HepG2 (cell line): Measurements from ENCODE around the gene ABRACL. TPM values are rescaled to one million over a fixed set of nuclear protein-coding genes. Genes with fewer than 3 reads are reported as not detected.

Source experiments
- ARID2 ChIP-seq: sonication (generic); formaldehyde crosslinking; IDR thresholded peaks from 2 replicates; pipeline ENCODE4 v1.8.1; 2022; ENCODE audit warnings: mild to moderate bottlenecking, missing genetic modification reagents, borderline replicate concordance
- E2F1 ChIP-seq: sonication (generic); formaldehyde crosslinking; IDR thresholded peaks from 2 replicates; pipeline ENCODE4 v1.5.0; 2020; ENCODE audit warnings: missing genetic modification reagents
- FOXA1 ChIP-seq, 2 experiments: fragments of 450-650 bp in 1 of 2; sonication (generic) in 1 of 2; formaldehyde crosslinking in 1 of 2; IDR thresholded peaks; 2 replicates each; pipeline versions ENCODE4 v1.4.0 to v1.6.1; 2016 to 2020; ENCODE audit warnings: missing genetic modification reagents in 1 of 2
- FOXO1 ChIP-seq: sonication (generic); formaldehyde crosslinking; IDR thresholded peaks from 2 replicates; pipeline ENCODE4 v1.4.0; 2020; ENCODE audit warnings: missing genetic modification reagents
- HNRNPH1 ChIP-seq: fragments of 200-400 bp; formaldehyde crosslinking; optimal IDR thresholded peaks from 2 replicates; pipeline ENCODE3; 2017; ENCODE audit warnings: mild to moderate bottlenecking, low read depth, low read length
- HOXD1 ChIP-seq: sonication (generic); formaldehyde crosslinking; IDR thresholded peaks from 2 replicates; pipeline ENCODE4 v1.5.0; 2020; ENCODE audit warnings: missing genetic modification reagents
- ISL2 ChIP-seq: sonication (generic); formaldehyde crosslinking; IDR thresholded peaks from 2 replicates; pipeline ENCODE4 v1.5.0; 2020; ENCODE audit warnings: missing genetic modification reagents
- KLF15 ChIP-seq: sonication (generic); formaldehyde crosslinking; IDR thresholded peaks from 2 replicates; pipeline ENCODE4 v1.8.1; 2023; ENCODE audit warnings: borderline replicate concordance, mild to moderate bottlenecking, inconsistent platforms, missing genetic modification reagents, mixed read lengths
- MAX ChIP-seq: IDR thresholded peaks from 2 replicates; pipeline ENCODE4 v1.6.1; 2012; ENCODE audit warnings: inconsistent platforms
- NR2C2 ChIP-seq: sonication (generic); formaldehyde crosslinking; IDR thresholded peaks from 2 replicates; pipeline ENCODE4 v1.4.0; 2020; ENCODE audit warnings: missing genetic modification reagents, mild to moderate bottlenecking, moderate library complexity, borderline replicate concordance
- RAD21 ChIP-seq: fragments of 450-650 bp; formaldehyde crosslinking; IDR thresholded peaks from 2 replicates; pipeline ENCODE4 v1.5.0; 2020; ENCODE audit warnings: mild to moderate bottlenecking
- RBFOX2 ChIP-seq: fragments of 200-400 bp; formaldehyde crosslinking; IDR thresholded peaks from 2 replicates; pipeline ENCODE4 v1.6.1; 2017; ENCODE audit warnings: low read depth, mild to moderate bottlenecking, low read length
- SP1 ChIP-seq, 2 experiments: fragments of 450-650 bp in 1 of 2; sonication (generic) in 1 of 2; formaldehyde crosslinking in 1 of 2; IDR thresholded peaks; 2 replicates each; pipeline versions ENCODE4 v1.4.0 to v1.6.1; 2016 to 2020; ENCODE audit warnings: missing genetic modification reagents in 1 of 2
- ZNF10 ChIP-seq: sonication (generic); formaldehyde crosslinking; IDR thresholded peaks from 2 replicates; pipeline ENCODE4 v1.4.0; 2020; ENCODE audit warnings: mild to moderate bottlenecking, low read depth, missing genetic modification reagents, borderline replicate concordance
- ZNF20 ChIP-seq: sonication (generic); formaldehyde crosslinking; IDR thresholded peaks from 2 replicates; pipeline ENCODE4 v1.4.0; 2020; ENCODE audit warnings: mild to moderate bottlenecking, moderate library complexity, missing genetic modification reagents
- ZNF274 ChIP-seq: sonication (generic); formaldehyde crosslinking; IDR thresholded peaks from 2 replicates; pipeline ENCODE4 v1.5.1; 2020; ENCODE audit warnings: mild to moderate bottlenecking, missing genetic modification reagents
- ZNF446 ChIP-seq: sonication (generic); formaldehyde crosslinking; IDR thresholded peaks from 2 replicates; pipeline ENCODE4 v1.5.0; 2020; ENCODE audit warnings: mild to moderate bottlenecking, missing genetic modification reagents
- ZNF572 ChIP-seq: sonication (generic); formaldehyde crosslinking; IDR thresholded peaks from 2 replicates; pipeline ENCODE4 v1.5.1; 2020; ENCODE audit warnings: mild to moderate bottlenecking, missing genetic modification reagents
- ZNF713 ChIP-seq: sonication (generic); formaldehyde crosslinking; IDR thresholded peaks from 2 replicates; pipeline ENCODE4 v1.4.0; 2020; ENCODE audit warnings: mild to moderate bottlenecking, missing genetic modification reagents
- ZNF724P ChIP-seq: sonication (generic); formaldehyde crosslinking; IDR thresholded peaks from 2 replicates; pipeline ENCODE4 v1.8.0; 2022; ENCODE audit warnings: missing genetic modification reagents, borderline replicate concordance
- polyA plus RNA-seq, 8 experiments: library from polyadenylated mRNA; depleted of rRNA in 3 of 8; stranded (reverse) in 7 of 8; unstranded in 1 of 8; fragments of >200 nt; fragmentation: Illumina TruSeq in 4 of 8; extraction: Trizol in 4 of 8; gene quantifications; 2 replicates each; pipeline versions ENCODE4 v1.2.1 to v1.2.3, GENCODE V29; 2011 to 2016; ENCODE audit warnings: low read depth in 4 of 8, missing spikeins in 1 of 8, mixed read lengths in 1 of 8; ENCODE audit not compliant: insufficient read depth in 1 of 8
- total RNA-seq, 5 experiments: library from RNA; depleted of rRNA; stranded (reverse); fragments of >200 nt; fragmentation: Illumina TruSeq; extraction: Trizol; gene quantifications; 2 replicates each; pipeline ENCODE4 v1.2.3, GENCODE V29; 2016; ENCODE audit warnings: low read depth in 1 of 5
- TF ChIP-seq, protein P1 (sequence below): sonication (generic); formaldehyde crosslinking; IDR thresholded peaks from 2 replicates; pipeline ENCODE4 v1.4.0; 2020; ENCODE audit warnings: missing genetic modification reagents, borderline replicate concordance
- TF ChIP-seq, protein P2 (sequence below): sonication (generic); formaldehyde crosslinking; IDR thresholded peaks from 2 replicates; pipeline ENCODE4 v1.8.1; 2023; ENCODE audit warnings: mild to moderate bottlenecking, moderate library complexity, missing genetic modification reagents

Gene ABRACL
- total and polyA plus RNA-seq, 2 of the 13 experiments (the other 11 are each of a cell fraction or from before 2014, with no cell fraction given) = 1.4 to 5.4 TPM

DNA sequence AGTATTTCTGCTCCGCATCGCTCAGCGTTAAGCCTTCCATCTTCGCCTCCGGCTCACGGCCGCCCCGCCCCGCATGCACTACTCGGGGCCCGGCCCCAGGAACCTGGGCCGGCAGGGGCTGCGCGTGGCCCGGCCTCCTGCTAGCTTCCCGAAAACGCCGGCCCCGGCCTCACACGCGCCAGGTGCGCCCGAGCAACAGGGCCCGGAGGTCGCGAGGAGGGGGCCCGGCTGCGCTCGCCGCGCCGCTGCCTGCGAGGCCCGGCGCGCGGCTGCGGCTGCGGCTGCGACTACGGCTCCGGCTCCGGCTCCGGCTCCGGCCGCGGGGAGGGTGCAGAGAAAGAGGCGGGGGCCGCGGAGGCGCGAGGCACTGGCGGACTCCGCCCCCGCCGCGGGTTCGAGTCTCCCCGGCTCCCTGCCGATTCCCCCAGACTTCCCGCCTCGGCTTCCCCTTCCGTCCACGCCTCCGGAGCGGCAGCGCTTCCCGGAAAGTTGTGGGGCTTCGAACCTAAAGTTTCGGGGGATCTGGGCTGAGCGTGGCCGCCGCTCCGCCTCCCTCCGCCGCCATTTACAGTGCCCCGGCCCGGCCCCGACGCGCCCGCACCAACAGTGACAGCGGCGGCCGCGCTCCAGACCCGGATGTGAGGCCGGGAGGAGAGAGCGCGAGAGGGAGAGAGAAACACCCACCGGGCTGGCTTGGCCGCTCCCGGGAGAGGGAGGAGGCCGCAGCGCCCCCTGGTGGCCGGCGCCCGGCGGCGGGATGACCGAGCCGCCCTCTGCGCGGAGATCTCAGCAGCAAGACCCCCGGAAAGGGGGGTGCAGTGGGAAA lies 40.7 kb upstream of the ABRACL start, which contains the start of gene REPS1 (continued):
- TF ChIP-seq KLF15 (CRISPR knock-in tag) (peak; percentile 94), ZNF10 (CRISPR knock-in tag) (no peak), FOXA1 (IDR thresholded peaks at IDR 0.05) (no peak), FOXA1 (CRISPR knock-in tag; IDR thresholded peaks at IDR 0.05) (peak; percentile 39; the same call in 1 of the 2 replicates), RBFOX2 (peak; percentile 97), ZNF713 (CRISPR knock-in tag) (peak; percentile 94; the same call in 1 of the 2 replicates), HNRNPH1 (peak; percentile 60), RAD21 (CRISPR knock-in tag) (peak; percentile 92), E2F1 (CRISPR knock-in tag) (peak; percentile 42; the same call in 1 of the 2 replicates), MAX (peak; percentile 81), ZNF572 (CRISPR knock-in tag) (no peak), ISL2 (CRISPR knock-in tag) (peak; percentile 52; the same call in 1 of the 2 replicates), HOXD1 (CRISPR knock-in tag) (no peak; the same call in 1 of the 2 replicates), ARID2 (CRISPR knock-in tag) (0 out of 2 replicates have a peak, but pooled peaks have one; percentile 3), ZNF20 (peak; percentile 83; the same call in 1 of the 2 replicates), ZNF446 (peak; percentile 76; the same call in 1 of the 2 replicates), SP1 (IDR thresholded peaks at IDR 0.05) (no peak), SP1 (CRISPR knock-in tag; IDR thresholded peaks at IDR 0.05) (peak; percentile 74; the same call in 1 of the 2 replicates), NR2C2 (CRISPR knock-in tag) (no peak), ZNF724P (CRISPR knock-in tag) (peak; percentile 70; the same call in 1 of the 2 replicates), ZNF274 (peak; percentile 72), FOXO1 (CRISPR knock-in tag) (peak; percentile 90)
- TF ChIP-seq, protein P1, sequence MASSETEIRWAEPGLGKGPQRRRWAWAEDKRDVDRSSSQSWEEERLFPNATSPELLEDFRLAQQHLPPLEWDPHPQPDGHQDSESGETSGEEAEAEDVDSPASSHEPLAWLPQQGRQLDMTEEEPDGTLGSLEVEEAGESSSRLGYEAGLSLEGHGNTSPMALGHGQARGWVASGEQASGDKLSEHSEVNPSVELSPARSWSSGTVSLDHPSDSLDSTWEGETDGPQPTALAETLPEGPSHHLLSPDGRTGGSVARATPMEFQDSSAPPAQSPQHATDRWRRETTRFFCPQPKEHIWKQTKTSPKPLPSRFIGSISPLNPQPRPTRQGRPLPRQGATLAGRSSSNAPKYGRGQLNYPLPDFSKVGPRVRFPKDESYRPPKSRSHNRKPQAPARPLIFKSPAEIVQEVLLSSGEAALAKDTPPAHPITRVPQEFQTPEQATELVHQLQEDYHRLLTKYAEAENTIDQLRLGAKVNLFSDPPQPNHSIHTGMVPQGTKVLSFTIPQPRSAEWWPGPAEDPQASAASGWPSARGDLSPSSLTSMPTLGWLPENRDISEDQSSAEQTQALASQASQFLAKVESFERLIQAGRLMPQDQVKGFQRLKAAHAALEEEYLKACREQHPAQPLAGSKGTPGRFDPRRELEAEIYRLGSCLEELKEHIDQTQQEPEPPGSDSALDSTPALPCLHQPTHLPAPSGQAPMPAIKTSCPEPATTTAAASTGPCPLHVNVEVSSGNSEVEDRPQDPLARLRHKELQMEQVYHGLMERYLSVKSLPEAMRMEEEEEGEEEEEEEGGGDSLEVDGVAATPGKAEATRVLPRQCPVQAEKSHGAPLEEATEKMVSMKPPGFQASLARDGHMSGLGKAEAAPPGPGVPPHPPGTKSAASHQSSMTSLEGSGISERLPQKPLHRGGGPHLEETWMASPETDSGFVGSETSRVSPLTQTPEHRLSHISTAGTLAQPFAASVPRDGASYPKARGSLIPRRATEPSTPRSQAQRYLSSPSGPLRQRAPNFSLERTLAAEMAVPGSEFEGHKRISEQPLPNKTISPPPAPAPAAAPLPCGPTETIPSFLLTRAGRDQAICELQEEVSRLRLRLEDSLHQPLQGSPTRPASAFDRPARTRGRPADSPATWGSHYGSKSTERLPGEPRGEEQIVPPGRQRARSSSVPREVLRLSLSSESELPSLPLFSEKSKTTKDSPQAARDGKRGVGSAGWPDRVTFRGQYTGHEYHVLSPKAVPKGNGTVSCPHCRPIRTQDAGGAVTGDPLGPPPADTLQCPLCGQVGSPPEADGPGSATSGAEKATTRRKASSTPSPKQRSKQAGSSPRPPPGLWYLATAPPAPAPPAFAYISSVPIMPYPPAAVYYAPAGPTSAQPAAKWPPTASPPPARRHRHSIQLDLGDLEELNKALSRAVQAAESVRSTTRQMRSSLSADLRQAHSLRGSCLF = no peak
- TF ChIP-seq, protein P2, sequence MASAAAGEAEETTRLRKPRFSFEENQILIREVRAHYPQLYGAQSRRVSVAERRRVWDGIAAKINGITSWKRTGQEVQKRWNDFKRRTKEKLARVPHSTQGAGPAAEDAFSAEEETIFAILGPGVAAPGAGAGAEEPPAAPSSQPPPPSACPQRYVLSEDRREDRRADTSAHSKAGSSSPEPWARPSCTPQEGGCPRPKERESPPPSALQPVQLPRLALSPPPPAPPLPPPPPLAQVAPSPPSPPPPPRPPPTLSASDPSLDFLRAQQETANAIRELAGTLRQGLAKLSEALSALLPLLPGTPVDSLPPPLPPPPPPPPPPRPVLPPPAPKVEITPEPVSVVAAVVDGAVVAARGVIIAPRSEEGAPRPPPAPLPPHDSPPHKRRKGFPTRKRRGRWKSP (CRISPR knock-in tag) = peak; percentile 88
